AG04450 (cell line): ENCODE data around the gene OPCML. TPM values are rescaled to one million over a fixed set of nuclear protein-coding genes. Genes with fewer than 3 reads are reported as not detected.

Experiments
- CTCF ChIA-PET: fragments of 300-600, 350-600 bp; formaldehyde crosslinking; extraction: SDS; loops from one replicate; lab custom pipeline; 2022; ENCODE audit warnings: antibody characterized with exemption, inconsistent platforms; lab: Charles Lee
- POLR2A ChIA-PET: fragments of 350-600 bp; formaldehyde crosslinking; extraction: SDS; loops from one replicate; lab custom pipeline; 2021; ENCODE audit warnings: antibody characterized with exemption, inconsistent platforms; lab: Yijun Ruan, JAX
- DNase-seq: peaks from one replicate; pipeline ENCODE4 v3.0.0-alpha.2; 2011; ENCODE audit warnings: low read depth, low spot score
- H3K27ac ChIP-seq: one replicate; pipeline ENCODE4 v1.5.1; 2012; ENCODE audit warnings: low read depth, low read length, control low read depth
- H3K27me3 ChIP-seq: one replicate; pipeline ENCODE4 v1.6.0; 2012; ENCODE audit warnings: low read length; ENCODE audit not compliant: control insufficient read depth, insufficient read depth
- H3K4me3 ChIP-seq: 2 replicates; pipeline ENCODE4 v1.5.1; 2011; ENCODE audit warnings: mild to moderate bottlenecking, low read depth, low read length, control low read depth
- H3K9me3 ChIP-seq: 2 replicates; pipeline ENCODE4 v1.5.1; 2012; ENCODE audit warnings: low read length; ENCODE audit not compliant: control insufficient read depth, insufficient read depth
- polyA plus RNA-seq: library from polyadenylated mRNA; depleted of rRNA; stranded (reverse); fragments of >200 nt; gene quantifications from 2 replicates; pipeline ENCODE4 v1.2.3, GENCODE V29; 2011
- TF ChIP-seq, protein P1 (sequence below): IDR thresholded peaks from 2 replicates; pipeline ENCODE4 v1.5.1; 2011; ENCODE audit warnings: low read depth, low read length, control low read depth, inconsistent platforms

OPCML gene
- polyA plus RNA-seq, 1 experiment, result 1.1 TPM

GRCh38 chr11:133291780-133292179 is 240.5 kb downstream of the OPCML start:
- DNase-seq, result no peak
- H3K27me3 ChIP-seq, result no peaks in the 10 kb centered on the region
- TF ChIP-seq, protein P1, sequence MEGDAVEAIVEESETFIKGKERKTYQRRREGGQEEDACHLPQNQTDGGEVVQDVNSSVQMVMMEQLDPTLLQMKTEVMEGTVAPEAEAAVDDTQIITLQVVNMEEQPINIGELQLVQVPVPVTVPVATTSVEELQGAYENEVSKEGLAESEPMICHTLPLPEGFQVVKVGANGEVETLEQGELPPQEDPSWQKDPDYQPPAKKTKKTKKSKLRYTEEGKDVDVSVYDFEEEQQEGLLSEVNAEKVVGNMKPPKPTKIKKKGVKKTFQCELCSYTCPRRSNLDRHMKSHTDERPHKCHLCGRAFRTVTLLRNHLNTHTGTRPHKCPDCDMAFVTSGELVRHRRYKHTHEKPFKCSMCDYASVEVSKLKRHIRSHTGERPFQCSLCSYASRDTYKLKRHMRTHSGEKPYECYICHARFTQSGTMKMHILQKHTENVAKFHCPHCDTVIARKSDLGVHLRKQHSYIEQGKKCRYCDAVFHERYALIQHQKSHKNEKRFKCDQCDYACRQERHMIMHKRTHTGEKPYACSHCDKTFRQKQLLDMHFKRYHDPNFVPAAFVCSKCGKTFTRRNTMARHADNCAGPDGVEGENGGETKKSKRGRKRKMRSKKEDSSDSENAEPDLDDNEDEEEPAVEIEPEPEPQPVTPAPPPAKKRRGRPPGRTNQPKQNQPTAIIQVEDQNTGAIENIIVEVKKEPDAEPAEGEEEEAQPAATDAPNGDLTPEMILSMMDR, result no peak
- CTCF ChIA-PET, result no interaction called here
- POLR2A ChIA-PET, result no interaction called here
- H3K4me3 ChIP-seq, result no peak overlapping the region
- H3K9me3 ChIP-seq, result peaks cover 50% of the 10 kb centered on the region
- H3K27ac ChIP-seq, result no peak overlapping the region

DNA sequence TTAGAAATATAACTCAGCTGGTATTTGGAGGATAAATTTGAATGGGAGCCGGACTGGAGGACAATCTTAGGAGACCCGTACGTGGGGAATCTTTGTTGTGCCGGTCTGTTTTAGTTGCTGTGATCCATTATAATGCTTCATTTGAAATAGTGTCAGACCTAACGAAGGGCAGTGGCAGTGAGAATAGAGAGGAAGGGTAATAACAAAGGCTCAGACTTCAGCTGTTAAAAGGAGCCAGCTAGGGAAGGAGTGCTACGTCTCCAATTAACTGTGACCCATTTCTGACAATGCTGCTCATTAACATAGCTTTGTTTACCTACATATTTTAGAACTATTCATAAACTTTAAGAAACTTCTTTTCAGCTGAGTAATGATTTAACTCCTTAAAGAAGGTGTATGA is 246.9 kb downstream of the OPCML start:
- ChIA-PET CTCF (no interaction called here), POLR2A (no interaction called here)
- H3K27me3 ChIP-seq, result no peaks in the 10 kb centered on the region
- H3K27ac ChIP-seq, result no peak overlapping the region
- no peak for DNase-seq
- peaks cover 62% of the 10 kb centered on the region for H3K9me3 ChIP-seq
- TF ChIP-seq, protein P1, result no peak
- no peak overlapping the region for H3K4me3 ChIP-seq

- TF ChIP-seq, protein P1, result no peak
- POLR2A ChIA-PET, result no interaction called here
These were observed 248.1 kb downstream of the OPCML start for GRCh38 chr11:133284156-133284555.

GRCh38 chr11:133277886-133278285 is 254.4 kb downstream of the OPCML start:
- TF ChIP-seq, protein P1, result no peak

More at GRCh38 chr11:133284156-133284555, 248.1 kb downstream of the OPCML start:
- CTCF ChIA-PET, result no interaction called here
- Histone ChIP-seq H3K27ac (no peak overlapping the region), H3K9me3 (peaks cover 59% of the 10 kb centered on the region), H3K27me3 (no peaks in the 10 kb centered on the region), H3K4me3 (no peak overlapping the region)
- DNase-seq, result no peak

DNA sequence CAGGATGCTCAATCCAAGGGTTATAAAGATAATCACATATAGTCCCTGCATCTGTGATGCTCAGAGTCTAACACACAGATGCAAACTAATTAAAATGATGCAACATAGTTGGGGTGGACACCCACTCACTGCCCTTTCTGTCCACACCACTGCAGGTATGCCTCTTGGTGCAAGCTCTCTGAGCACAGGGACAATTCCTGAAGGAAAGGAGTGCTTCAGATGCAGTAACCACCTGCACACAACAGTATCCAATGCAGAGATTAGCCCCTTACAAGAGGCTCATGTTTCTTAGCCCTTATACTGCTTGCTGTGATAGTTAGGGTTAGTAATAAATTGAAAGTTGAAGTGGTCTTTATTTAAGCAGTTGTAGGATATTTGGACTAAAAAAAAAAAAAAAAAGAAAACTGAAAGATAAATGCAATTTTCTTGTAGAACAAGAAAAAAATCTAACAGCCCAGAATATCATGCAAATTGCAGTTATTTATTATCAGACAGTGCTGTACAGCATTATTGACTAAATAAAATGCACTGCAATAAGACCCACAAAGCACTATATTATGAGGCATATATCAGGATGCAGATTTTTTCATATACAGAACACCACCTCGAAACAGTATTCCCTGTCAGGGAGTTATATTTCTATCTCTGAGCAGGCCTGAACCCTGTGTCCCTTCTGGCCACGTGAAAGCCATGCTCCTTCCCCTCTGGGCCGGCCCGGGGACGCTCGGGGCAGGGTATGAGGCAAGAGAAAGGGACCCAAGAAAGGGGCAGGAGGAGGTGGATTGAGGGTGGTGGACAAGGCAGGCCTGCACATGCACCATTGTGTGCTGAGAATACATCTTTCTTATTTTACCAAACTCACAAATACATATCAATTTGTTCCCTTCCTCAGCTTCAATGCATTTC is 260.2 kb downstream of the OPCML start:
- CTCF ChIA-PET, result no interaction called here
- peaks cover 21% of the 10 kb centered on the region for H3K9me3 ChIP-seq
- no peak overlapping the region for H3K4me3 ChIP-seq
- TF ChIP-seq, protein P1, result no peak
- POLR2A ChIA-PET, result no interaction called here
- no peaks in the 10 kb centered on the region for H3K27me3 ChIP-seq
- no peak overlapping the region for H3K27ac ChIP-seq
- DNase-seq, result no peak

More at GRCh38 chr11:133277886-133278285, 254.4 kb downstream of the OPCML start:
- ChIA-PET POLR2A (no interaction called here), CTCF (no interaction called here)
- DNase-seq, result no peak
- Histone ChIP-seq H3K27me3 (no peaks in the 10 kb centered on the region), H3K27ac (no peak overlapping the region), H3K9me3 (peaks cover 38% of the 10 kb centered on the region), H3K4me3 (no peak overlapping the region)
